ENCODE data around the gene C1orf21. TPM values are rescaled to one million over a fixed set of nuclear protein-coding genes. Genes with fewer than 3 reads are reported as not detected.

The C1orf21 gene, protein sequence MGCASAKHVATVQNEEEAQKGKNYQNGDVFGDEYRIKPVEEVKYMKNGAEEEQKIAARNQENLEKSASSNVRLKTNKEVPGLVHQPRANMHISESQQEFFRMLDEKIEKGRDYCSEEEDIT
- 7.9 and 21.4 TPM in 2 replicates for total RNA-seq

DNA sequence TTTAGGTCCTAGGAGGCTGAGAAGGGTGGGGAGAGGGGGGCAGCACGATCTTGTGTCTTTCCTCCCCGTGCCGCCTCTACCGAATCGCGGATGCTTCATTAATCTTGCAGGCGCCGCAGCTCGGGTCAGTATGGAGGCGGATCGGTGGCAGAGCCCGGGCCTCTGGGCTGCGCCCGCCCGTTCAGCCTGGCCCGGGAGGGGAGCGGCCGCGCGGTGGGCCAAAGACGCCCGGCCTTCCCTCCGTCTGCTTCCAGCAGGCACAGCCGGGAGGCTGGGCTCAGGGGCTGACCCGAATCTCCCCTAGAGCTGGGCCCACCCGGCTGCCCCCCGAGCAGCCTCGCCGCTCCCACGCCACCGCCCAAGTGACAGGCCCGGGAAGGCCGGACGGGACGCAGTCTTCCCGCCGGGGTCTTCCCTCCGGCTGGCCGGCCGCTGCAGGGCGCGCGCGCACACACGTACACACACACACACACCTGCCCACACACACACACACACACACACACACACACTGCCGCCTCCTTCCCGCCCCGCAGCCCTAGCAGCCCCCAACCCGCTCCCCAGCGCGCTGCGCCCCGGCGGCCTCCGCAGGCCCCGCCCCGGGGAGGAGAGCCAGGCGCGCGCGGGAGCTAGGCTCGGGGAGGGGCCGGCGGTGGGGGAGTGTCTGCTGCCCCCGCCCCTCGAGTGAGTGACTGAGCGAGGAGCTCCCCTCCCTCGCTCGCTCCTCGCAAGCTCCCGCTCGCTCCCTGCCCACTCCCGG lies at the start of gene C1orf21:
C1orf21 (plus strand) TSS at position 718 of the 757 bp plus-strand sequence. CDS start 90,481 bp downstream, outside the sequence.

